ENCODE data around the gene PAQR4. TPM values are rescaled to one million over a fixed set of nuclear protein-coding genes. Genes with fewer than 3 reads are reported as not detected.

Gene PAQR4
- total and polyA plus RNA-seq, 2 donors from 2014 or later: 3.5 to 5.9 TPM

- FAIRE-seq: no peak
- Histone ChIP-seq H3K4me3 (ENCODE audit: low read length in 3 of 3) (no peak overlapping the region), H3K9me3 (ENCODE audit: control insufficient read depth in 2 of 3, insufficient read depth in 1 of 3, low read length in 3 of 3) (no peaks in the 10 kb centered on the region), H3K4me1 (ENCODE audit: control insufficient read depth in 2 of 3, insufficient read depth in 2 of 3, low read depth in 1 of 3, low read length in 3 of 3) (peaks cover 0 to 6% (median 0%) of the 10 kb centered on the region in 3 donors), H3K36me3 (ENCODE audit: control insufficient read depth in 2 of 3, insufficient read depth in 3 of 3, low read length in 3 of 3) (no peaks in the 10 kb centered on the region), H3K27ac (ENCODE audit: low read depth in 2 of 2, low read length in 2 of 2) (no peak overlapping the region), H3K9ac (ENCODE audit: low read length in 3 of 3) (no peak overlapping the region), H3K27me3 (ENCODE audit: control insufficient read depth, insufficient read depth, low read length) (no peaks in the 10 kb centered on the region)
- intact Hi-C loops (cut with DNase I): no loop called here
- TF ChIP-seq CTCF (IDR thresholded peaks at IDR 0.05; ENCODE audit: borderline replicate concordance, extremely low read depth, insufficient read depth): no peak
- DNase-seq: peak in 1 of 5 donors; percentile 58
These were observed 7.5 kb downstream of the PAQR4 start for GRCh38 chr16:2976673-2977072.

- Histone ChIP-seq H3K36me3 (ENCODE audit: control insufficient read depth in 2 of 3, insufficient read depth in 3 of 3, low read length in 3 of 3) (no peaks in the 10 kb centered on the region), H3K9ac (ENCODE audit: low read length in 3 of 3) (no peak overlapping the region), H3K4me1 (ENCODE audit: control insufficient read depth in 2 of 3, insufficient read depth in 2 of 3, low read depth in 1 of 3, low read length in 3 of 3) (peaks cover 0 to 6% (median 0%) of the 10 kb centered on the region in 3 donors), H3K27me3 (ENCODE audit: control insufficient read depth, insufficient read depth, low read length) (no peaks in the 10 kb centered on the region), H3K4me3 (ENCODE audit: low read length in 3 of 3) (no peak overlapping the region), H3K27ac (ENCODE audit: low read depth in 2 of 2, low read length in 2 of 2) (no peak overlapping the region), H3K9me3 (ENCODE audit: control insufficient read depth in 2 of 3, insufficient read depth in 1 of 3, low read length in 3 of 3) (no peaks in the 10 kb centered on the region)
- TF ChIP-seq CTCF (IDR thresholded peaks at IDR 0.05; ENCODE audit: borderline replicate concordance, extremely low read depth, insufficient read depth): no peak
- DNase-seq (no peak), FAIRE-seq (no peak)
- intact Hi-C loops (cut with DNase I): no loop called here
These were observed 8.3 kb downstream of the PAQR4 start for GRCh38 chr16:2977440-2977839.

GRCh38 chr16:2979669-2980226 lies 10.6 kb downstream of the PAQR4 start:
- Histone ChIP-seq H3K4me3 (ENCODE audit: low read length in 3 of 3) (peak overlapping the region in 1 of 3 donors; percentile 87), H3K4me1 (ENCODE audit: control insufficient read depth in 2 of 3, insufficient read depth in 2 of 3, low read depth in 1 of 3, low read length in 3 of 3) (peaks cover 0 to 6% (median 0%) of the 10 kb centered on the region in 3 donors), H3K9ac (ENCODE audit: low read length in 3 of 3) (no peak overlapping the region), H3K36me3 (ENCODE audit: control insufficient read depth in 2 of 3, insufficient read depth in 3 of 3, low read length in 3 of 3) (no peaks in the 10 kb centered on the region), H3K27me3 (ENCODE audit: control insufficient read depth, insufficient read depth, low read length) (no peaks in the 10 kb centered on the region), H3K9me3 (ENCODE audit: control insufficient read depth in 2 of 3, insufficient read depth in 1 of 3, low read length in 3 of 3) (no peaks in the 10 kb centered on the region), H3K27ac (ENCODE audit: low read depth in 2 of 2, low read length in 2 of 2) (no peak overlapping the region)
- TF ChIP-seq CTCF (IDR thresholded peaks at IDR 0.05; ENCODE audit: borderline replicate concordance, extremely low read depth, insufficient read depth): no peak
- intact Hi-C loops (cut with DNase I): no loop called here
- FAIRE-seq (no peak), DNase-seq (peak in 2 of 5 donors; percentile 79 to 81)
